RPMI7951 (cell line): ENCODE results near the gene MCC. TPM values are rescaled to one million over a fixed set of nuclear protein-coding genes. Genes with fewer than 3 reads are reported as not detected.

Source experiments
- DNase-seq: peaks from one replicate; pipeline ENCODE4 v3.0.0-alpha.2; 2012; ENCODE audit warnings: low read depth
- total RNA-seq: library from RNA; depleted of rRNA; stranded (reverse); fragments of >200 nt; shearing (Covaris generic); gene quantifications from 2 replicates; pipeline ENCODE4 v1.2.3, GENCODE V29; 2014

Gene MCC
- total RNA-seq, 1 experiment from 2014 or later, result 11.3 TPM

DNA sequence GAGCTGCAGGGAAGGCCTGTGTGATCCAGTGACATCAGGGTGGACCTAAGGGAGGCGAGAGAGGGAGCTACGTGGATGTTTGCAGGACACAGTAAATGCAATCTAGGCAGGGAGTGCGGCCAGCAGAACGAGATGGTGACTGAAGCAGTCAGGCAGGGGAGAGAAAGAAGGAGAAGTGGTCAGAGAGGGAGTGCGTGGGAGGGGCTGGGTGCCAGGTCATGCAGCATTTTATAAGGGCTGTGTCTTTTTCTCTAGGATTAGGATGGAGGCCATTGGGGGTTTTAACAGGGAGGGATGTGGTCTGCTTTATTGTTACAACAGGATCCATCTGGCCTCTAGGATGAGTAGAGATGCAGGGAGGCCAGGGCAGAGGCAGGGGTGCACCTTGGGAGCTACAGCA, 431.3 kb downstream of the MCC start:
- DNase-seq, result no peak

DNA sequence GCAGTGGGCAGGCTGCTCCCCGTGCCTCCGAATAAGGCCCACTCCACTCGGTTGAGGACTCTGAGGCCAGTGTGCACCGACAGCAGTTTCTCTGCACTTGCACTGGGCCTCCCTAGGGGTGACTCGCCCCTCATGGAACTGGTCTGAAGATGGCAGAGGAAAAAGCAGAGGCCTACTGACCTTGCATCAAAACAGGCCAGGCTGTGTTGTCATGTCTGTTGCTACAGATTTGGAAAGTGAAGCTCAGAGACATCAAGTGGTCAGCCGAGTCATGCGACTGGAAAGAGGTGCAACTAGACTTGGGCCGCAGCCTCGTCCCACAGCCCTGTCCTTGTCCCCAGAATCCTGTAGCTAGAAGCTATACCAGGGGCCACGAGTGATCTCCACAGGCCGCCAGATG, 433.4 kb downstream of the MCC start:
- DNase-seq, result no peak

DNA sequence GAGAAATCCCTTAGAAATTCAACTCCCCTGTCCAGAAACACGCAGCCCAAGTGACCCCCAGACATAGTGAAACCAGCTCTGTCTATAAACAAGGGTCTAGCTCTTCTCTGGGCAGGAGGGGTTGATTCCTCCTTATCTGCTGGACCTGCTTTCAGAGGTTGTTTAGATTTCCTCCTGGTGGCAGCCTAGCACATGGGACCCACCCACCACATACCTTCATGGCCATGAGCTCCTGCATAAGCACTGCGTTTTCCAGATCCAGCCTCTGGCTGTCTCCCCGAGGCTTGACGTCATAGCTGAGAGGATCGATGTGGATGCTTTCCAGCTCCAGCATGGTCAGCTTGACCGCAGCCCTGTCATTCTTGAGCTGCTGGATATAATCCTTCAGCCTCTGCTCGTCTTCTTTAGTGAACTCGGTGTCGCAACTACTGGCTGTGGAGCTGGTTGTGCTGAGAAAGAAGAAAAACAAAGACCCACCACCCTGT, 434.7 kb downstream of the MCC start:
- DNase-seq, result no peak

DNA sequence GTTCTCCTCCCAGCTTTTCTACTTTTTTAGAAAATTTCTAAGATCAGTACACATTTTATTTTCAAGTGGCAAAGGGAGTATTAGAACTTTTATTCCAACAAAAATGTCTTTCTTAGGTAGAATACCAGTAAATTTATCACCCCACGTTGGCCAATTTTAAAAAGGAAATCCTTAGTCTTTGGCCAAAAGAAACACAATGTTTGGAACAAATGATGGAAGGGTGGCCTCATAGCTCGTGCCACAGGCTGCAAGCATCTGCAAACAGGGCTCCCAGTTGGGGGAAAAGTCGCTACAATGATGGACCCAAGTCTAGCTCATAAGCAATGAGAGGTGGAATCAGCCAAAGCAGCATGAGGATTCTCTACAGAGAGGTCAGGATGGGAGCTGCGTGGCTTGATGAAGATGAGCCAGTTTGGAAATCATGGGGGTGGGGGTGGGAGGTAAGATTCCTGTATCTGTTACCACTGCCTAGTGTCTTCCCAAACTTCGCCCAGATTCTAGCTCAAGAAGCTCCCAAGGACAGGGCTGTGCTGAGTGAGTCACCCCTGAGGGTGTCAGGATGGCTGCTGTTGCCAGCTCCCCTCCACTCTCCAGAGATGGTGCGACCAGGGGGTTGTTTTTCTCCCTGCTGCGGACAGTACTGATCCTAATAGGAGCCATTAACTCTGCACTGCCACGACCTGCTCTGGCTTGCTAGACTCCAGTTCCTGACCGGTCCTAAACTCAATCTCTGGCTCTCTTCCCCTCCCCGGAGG, 436.0 kb downstream of the MCC start:
- DNase-seq, result peak; percentile 51

DNA sequence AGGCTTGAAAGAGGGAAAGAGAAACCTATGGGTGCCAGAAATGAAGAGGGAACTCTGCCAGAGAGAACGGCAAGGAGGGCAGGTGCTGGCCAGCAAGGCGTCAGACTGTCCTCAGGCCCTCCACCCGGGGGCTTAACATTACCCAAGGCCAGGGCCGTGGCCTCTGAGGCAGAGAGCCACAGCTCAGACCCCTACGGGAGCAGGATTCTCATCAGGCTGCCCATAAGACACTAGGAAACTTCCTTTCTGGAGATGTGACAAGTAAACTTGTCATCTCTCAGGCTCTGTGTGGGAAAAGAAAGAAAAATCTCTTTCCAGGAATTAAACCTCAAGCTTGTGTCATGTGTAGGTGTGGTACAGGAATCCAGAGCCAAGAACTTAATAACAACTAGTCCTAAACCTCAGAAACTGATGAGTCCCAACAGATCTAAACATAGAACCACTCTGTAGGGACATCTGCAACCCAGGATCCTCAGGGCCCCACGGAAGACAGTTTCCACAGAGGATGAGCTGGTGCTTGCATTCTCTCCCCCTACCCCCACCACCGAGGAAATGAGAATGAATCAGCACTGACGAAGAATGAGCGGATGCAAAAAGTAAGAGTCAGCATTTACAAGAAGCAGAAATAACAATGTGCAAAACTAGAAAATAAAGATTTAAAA, 437.4 kb downstream of the MCC start:
- peak; percentile 87 for DNase-seq

DNA sequence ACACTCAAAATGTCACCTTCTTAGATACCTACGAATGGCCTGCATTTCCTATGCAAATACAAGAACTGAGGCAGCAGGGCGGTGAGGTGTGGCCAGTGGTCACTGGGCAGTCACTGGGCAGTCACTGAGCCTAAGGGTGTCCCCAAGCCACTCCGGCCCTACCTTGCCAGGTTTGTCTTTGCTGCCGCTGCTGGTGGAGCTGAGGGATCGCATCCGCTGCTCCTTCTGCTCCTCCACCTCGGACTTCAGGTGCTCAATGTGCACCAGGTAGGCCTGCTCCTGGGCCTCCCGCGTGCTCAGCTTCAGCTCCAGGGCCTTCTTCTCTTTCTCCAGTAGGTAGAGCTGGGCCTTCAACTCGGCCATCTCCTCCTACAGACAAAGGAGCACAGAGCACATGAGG, 439.3 kb downstream of the MCC start:
- DNase-seq, result no peak

DNA sequence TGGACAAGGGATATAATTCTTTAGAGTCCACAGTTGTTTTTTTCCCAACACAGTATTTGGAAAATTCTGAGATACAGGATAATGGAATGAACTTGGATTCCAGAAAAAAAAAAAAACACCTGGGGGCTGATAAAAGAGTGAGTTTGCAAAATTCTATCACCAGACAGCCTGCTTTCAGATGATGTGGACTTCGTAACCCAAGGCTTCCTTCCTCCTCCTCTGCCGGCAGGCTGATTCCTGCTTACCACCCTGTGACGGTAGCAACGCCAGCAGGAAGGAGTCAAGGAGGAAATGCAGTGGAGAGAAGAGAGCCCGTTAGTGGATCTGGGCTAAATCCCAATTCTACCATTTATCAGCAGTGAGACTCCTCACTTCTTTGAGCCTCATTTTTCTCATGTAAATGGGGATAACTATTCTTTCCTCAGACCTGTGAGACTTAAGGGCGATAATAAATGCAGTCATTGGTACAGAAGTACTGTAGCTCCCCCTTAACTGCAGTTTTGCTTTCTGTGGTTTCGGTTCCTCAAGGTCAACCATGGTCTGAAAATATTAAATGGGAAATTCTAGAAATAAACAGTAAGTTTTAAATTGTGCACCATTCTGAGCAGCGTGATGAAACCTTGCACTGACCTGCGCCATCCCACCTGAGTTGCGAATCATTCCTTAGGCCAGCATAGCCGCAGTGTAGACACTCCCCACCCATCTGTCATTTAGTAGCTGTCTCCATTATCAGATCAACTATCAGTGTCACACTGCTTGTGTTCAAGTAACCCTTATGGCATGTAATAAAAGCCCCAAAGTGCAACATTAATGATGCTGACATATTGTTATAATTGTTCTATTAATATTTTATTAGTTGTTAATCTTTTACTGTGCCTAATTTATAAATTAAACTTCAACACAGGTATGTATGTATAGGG, 440.3 kb downstream of the MCC start:
- DNase-seq, result no peak

DNA sequence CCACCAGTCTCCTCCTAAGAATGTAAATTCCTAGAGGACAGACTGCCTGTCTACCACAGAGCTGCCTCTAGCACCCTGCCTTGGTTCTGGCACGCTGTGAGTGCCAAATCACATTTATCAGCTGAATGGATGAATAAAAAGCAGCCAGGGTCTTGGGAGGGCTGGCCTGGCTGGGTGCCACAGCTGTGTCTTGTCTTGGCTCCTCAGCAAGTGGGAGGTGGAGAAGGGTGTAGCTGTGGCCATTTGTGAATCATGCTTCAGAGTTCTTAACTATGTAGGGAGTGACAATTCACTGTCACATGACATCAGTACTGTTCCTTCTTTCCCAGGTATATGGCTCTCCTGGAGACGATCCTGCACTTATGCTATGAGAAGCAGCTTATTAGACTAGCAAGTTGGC, 441.0 kb downstream of the MCC start:
- DNase-seq, result peak; percentile 27

DNA sequence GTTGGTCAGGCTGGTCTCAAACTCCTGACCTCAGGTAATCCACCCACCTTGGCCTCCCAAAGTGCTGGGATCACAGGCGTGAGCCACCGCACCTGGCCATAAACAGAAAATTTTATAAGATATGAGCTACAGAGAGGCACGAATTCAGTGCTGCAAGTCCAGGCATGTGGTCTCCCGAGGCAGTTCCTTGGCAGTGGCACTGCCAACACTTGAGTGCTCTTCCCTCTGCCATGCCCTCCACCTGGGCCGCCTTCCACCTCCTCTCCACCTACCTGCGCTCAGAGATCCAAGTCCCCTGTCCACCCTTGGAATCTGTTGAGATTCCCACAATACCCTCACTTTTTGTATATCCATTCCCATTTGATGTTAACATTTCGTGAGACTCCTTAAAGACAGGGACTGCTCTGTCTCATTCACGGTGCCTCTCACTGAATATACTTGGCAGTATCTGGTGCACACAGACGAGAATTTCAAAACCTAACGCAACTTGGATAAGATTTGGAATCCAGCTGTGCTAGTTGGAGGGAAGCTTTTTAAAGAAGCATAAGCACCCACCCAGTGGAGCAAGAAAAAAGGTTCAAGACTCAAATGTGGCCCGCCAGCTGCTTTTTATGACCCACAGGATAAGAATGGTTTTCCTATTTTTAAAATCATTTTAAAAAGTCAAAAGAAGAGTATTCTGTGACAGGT, 443.3 kb downstream of the MCC start:
- no peak for DNase-seq

DNA sequence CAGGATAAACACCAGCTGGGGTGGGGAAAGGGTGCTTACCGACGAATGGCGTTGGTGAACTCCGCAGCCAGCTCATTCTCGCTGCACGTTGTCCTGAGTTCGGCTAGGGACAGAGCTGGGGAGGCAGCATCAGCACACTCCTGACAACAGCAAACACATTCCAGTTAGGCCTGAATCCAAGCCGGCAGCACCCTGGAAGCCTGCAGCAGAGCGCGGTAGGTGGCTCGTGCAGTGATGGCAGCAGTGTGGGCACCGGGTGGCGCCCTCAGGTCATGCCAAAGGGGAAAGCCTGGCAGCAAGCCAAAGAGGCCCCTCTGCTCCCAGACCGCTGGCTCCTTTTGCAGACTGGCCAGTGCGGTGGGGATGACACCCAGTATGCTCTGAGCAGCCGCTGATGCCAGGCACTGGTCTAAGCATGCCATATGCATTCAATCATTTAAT, 444.7 kb downstream of the MCC start:
- no peak for DNase-seq

DNA sequence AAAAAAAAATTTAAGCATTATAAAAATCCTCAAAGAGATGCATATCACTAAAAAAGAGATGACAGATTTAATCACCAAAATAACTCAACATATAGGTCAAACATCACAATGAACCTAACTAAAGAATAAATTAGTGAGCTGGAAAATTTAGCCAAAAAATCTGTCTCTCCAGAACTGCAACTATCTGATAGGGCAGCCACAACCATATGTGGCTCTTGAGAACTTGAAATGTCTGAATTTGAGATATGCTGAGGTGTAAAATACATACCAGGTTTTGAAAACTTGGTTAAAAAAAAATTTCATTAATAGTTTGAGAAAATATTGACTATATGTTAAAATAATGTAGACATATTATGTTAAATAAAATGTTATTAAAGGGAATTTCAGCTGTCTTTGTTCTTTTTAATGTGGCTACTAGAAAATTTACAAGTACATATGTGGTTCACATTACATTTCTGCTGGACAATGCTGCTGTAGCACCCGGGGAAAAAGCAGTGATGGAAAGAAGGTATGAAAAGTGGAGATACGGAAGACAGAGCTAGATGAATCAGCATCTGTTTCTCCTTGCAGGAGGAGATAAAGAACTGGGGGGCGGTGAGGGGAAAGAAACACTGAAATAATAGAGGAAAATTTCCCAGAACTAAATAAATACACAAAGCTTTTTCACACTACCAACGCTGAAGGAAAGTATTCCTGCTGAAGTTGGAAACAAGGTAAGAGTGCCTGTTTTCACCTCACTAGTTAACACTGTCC, 445.6 kb downstream of the MCC start:
- no peak for DNase-seq

DNA sequence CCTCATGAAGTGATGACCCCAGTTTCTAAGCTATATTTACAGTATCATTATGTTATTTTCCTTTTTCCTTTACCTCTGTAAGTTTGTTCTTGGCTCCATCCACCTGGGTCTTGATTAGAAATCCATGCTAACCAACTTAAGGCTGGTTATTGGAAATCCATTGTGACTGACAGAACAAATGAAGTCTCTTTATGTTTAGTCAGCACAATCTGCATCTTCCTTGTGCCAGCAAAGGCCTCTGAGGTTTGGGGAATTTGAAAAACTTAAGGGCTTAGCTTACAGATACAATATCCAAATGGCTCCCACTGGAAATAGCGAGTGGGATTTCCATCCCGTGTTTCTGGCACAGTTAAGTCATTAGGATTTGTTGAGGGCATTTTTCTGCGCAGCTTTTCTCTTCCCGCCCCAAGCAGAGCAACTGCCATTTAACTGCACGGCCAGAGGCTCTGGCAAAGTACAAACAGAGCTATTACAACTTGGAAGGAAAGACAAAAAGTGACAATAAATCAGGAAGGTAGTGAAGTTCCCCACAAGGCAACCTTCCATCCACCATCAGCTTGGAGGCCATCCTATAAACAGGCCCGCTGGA, 447.5 kb downstream of the MCC start:
- no peak for DNase-seq

DNA sequence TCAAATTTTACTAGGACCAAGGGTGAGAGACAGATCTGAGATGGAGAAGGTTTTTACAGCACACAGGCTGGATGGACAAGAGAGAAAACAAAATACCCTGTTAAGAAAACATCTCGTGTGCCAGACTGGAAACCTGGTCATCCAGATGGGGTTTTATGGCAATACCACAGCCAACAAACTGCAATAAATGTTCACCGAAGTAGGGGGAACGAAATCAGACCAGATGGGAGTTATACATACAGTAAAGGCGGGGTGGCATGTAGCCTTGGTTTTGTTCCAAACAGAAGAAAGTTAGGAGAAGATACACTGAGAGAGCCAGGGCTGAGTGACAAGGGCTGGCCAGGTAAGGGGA, 448.3 kb downstream of the MCC start:
- DNase-seq, result no peak

DNA sequence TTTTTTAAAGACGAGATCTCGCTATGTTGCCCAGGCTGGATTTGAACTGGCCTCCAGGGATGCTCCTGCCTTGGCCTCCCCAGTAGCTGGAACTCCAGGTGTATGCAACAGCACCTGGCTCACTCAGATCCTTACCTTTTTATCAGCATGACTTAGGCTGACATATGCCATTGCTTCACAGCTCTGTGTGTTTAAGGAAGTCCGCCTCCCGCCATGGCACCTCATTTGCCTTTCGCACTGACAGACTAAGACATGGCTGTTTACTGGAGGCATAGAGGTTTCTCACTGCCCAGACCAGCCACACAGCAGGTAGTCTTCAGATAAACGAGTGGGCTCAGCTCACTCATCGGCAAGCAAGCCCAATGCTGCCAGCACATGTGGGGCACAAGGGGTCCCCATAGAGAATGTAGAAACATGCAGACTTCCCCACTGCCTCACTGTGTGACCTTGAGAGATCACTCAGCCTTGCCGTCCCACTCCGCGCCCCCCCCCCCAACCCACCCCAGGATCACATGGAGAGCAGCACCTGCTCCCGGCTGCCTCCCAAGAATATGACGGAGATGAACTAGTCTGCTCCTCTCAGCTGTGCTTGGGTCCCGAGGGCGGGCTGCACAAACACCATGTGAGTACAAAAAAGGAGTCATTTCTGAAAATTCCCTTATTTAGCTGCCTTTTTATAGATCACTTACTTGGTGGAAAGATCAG, 448.9 kb downstream of the MCC start:
- DNase-seq, result no peak

DNA sequence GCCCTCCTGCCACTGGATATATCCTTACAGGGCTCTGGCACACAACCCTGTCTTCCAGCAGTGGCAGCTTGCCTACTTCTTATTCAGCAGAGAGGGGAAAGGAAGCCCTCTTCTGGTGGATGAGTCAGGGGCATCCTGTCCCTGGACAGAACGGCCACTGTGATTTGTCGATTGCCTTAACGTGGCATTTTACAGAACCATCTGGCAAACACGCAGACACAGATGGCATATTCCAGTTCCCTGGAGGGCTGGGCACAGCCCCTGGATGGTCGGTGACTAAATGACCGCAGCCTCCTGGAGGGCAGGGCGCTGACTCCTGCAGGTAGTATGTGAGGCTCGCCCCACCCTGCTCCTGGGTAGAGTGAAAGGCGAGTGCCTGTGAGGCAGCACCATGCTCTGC, 449.5 kb downstream of the MCC start:
- peak; percentile 94 for DNase-seq

DNA sequence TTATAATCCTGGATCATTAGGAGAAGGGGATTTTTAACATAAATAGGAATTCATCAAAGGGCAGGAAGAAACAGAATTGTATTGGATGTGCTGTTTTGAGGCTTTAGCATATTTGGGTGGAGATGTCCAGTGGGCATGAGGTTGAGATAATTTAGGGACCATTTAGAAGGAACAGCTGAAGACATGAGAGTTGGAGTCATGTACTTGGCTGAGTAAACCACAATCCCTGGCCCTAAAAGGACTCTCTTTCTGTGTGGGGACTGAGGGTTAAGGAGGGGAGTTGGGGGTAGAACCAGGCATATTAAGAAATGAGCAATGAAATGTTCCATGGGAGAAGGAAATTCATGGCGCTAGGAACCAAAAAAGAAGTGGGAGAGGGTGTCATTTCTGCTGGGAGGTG, 450.1 kb downstream of the MCC start:
- no peak for DNase-seq

DNA sequence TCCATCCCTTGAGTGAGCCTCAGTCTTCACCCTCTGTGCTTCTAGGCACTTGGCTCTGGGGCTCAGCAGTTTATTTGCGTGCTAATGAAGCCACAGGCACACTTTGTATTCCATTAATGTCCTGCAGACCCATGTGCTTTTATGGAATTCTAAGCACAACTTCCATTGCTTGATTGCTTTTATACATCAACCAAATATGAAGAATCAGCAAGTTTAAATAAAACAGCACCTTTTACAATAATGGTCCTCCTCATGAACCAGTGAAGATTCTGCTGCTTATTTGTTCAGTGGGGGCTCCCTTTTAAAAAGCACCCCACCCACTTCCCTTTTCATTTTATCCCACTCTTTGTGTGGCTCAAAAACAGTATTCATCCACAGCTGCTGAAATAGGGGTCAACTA, 451.4 kb downstream of the MCC start:
- DNase-seq, result no peak

DNA sequence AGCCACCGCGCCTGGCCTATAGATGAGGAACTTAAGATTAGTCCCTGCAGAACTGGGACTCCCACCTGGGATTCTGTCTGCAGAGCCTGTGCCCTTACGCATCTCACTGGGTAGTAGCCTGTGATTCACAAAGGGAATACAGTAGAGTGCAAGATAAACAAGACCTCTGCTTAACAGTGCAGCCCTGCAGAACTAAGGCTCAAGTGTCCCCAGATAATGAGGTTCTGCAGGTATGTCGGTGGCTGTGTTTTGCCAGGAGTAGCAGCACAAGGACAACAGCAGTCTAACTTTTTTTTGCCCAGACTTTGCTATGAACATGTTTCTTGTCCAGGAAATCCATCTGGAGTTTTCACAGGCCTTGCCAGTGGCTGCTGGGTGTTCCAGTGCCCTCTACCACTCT, 451.9 kb downstream of the MCC start:
- no peak for DNase-seq

DNA sequence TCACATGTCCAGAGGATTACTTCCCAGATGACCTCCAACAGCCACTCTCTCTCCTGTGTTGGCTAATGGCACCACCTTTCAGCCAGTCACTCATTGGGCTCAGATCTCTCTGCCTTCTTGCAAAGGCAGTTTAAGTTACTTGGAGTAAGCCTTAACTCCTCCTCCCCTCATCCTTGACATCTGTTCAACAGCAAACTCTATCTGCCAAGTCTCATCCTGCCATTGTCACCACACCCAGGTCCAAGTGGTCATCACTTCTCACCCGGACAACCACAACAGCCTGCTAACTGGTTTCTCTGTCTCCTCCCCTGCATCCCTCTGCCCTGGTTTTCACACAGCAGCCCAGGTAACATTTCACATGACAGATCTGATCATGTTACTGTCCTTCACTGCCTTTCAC, 453.2 kb downstream of the MCC start:
- peak; percentile 68 for DNase-seq

DNA sequence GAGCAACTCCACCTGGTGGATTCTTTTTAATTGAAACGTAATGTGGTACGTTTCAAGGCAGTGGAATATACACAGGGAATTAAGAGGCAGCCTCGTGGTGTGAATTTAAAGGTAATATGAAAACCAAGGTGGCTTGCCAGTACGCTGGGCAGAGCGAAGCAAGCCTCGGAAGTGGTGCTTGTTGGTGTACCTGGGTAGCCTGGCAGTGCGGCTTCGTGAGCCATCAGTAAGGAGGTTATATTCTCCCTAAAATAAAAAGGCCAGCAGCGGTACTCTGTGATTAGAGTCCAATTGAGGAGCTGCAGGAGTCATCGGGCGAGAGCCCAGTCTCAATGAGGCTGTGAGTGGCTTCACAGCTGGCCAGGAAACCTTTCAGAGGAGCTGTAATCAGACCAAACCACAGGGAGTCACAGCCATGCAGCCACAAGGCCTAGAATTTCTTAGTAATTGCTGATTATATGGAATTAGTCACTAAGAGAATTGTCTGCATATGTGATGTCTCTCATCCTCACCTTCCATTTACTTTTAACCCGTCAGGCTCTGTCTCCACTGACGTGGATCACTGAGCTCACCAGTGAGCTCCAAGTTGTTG, 454.0 kb downstream of the MCC start:
- DNase-seq, result peak; percentile 95
